Stimulated activated CD4-positive, alpha-beta T cell treated with anti-CD3 and anti-CD28 coated beads, Interleukin-1b, Interleukin-23, amount 100 ng/mL, for 4 hours (primary cell): ENCODE data around the gene SLC38A1.
"Not testable (repeated sequence)": the region's sequence is repeated elsewhere in the genome, so short reads cannot be mapped to it uniquely, and the experiment has no call there.

Source experiments
- DNase-seq, 2 donors: peaks; one replicate each; pipeline ENCODE4 v3.0.0-alpha.2; 2020; ENCODE audit warnings: low read depth in 2 of 2

SLC38A1 gene

DNA sequence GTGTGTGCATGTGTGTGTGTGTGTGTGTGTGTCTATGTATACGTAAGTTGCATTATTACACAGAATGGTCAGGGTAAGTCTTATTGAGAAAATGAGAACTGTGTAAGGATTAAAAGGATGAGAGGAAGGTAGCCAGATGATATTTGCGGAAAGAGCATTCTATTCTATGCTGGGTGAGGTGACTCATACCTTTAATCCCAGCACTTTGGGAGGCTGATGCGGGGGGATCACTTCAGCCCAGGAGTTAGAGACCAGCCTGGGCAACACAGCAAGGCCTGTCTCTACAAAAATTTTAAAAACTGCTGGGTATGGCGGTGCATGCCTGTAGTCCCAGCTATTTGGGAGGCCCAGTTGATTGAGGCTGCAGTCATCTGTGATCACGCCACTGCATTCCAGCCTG, 103.7 kb downstream of the SLC38A1 start:
- no peak for DNase-seq

- DNase-seq: no peak
Observed at GRCh38 chr12:46164186-46164761, 104.6 kb downstream of the SLC38A1 start.

- not testable (repeated sequence) for DNase-seq
Observed at GRCh38 chr12:46162549-46163076, 106.2 kb downstream of the SLC38A1 start.

DNA sequence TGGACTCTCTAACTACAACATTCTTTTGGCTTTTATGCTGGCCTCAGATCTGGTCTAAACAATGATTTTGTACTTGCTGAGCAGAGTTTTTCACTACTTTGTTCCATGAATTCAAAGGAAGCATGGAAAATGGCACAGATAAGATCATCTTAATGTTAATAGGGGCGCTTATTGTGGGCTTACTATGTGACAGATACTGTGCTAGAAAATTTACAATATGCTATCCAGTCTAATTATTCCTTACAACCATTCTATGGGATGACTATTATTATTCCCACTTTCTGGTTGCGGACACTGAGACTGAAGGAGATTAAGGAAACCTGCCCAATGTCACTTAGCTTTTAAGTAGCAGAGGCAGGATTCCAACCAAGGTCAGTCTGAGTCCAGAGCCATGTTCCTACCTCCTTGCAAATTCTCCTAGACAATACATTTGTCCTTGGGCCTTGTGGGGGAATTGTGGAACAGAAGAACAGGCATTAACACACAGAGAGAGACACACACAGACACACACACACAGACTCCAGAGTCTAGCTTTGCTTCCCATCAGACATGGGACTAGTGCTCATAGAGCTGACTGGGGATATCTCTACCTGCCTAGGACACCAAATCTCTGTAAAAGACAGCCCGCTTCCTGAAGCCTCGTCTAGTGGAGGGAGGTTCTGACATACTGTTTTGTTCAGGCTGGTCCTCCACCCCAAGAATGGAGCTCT, 107.7 kb downstream of the SLC38A1 start:
- DNase-seq: no peak

- DNase-seq: no peak
Observed at GRCh38 chr12:46160101-46160980, 108.5 kb downstream of the SLC38A1 start.

DNA sequence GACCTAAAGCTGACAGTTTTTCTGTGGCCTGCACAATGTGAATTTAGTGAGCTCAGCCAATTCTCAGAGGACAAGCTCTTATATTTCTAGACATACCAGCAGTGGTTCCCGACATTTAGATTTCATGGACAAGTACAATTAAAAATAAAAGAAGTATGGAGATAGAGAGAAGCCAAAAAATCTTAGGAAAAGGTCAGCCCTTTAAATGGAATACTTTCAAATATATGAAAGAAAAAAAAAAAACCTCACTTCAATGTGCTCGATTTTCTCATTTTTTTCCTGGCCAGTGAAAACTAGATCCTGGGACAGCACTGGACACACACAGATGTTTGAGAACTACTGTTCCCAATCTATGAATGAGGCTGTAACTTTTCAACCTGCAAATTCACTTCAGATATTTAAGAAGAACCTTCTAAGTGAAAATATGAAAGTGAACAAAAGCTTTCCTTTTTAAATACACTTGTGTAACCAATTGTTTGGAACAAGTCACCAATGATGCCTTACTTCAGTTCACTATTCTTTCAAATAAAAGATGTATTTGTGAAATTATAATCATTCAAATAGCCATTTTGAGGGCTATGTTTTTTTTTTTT, 109.4 kb downstream of the SLC38A1 start:
- DNase-seq: no peak

DNA sequence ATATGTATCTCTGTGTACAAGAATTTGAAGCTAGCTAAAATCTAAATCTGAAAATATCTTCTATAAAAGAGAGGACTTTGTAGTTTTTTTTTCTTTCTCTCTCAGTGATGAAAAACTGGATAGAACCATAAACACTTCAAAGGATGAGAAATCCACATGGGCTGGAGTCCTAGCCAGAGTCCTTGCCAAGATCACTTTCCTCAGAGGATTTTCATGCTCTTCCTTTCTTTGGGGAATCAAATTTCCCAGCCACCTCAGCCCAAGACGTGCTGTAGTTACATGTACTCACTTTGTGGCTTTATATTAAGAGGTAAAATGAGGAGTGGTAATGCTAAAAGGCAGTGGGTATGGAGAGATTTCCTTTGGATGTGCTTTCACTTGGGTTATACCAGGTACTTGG, 110.3 kb downstream of the SLC38A1 start:
- DNase-seq: no peak

DNA sequence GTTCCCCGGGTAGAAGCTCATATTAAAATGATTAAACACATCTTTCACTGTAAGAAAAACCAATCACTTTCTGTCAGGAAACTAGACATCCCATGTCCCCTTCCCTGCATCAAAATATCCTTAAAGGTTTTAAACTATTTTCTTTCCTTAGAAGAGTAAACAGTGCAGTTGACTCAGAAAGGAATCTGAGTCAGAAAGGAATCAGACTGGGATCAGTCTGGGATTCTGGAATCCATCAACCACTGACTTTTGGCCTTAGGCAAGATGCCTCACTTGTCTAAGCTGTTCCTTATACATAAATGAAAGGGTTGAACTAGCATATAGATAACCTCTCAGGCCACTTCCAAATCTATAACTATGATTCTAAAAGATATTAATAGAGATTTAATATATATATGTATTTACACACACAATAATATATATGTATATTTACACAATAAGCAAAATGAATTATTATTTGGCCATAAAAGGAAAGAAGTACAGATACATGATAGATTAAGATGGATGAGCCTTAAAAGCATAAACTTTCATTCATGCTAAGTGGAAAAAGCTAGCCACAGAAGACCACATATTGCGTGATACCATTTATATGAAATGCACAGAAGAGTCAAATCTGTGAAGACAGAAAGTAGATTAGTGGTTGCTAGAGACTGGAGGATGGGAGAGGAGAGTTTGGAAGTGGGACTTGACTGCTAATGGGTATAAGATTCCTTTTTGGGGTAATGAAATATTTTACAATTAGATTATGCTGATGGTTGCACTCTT, 114.4 kb downstream of the SLC38A1 start:
- no peak for DNase-seq

GRCh38 chr12:46153268-46153872, 115.5 kb downstream of the SLC38A1 start:
- no peak for DNase-seq

- no peak for DNase-seq
Observed at GRCh38 chr12:46152456-46152855, 116.4 kb downstream of the SLC38A1 start.

GRCh38 chr12:46150735-46151134, 118.1 kb downstream of the SLC38A1 start:
- DNase-seq: no peak

GRCh38 chr12:46149905-46150304, 118.9 kb downstream of the SLC38A1 start:
- no peak for DNase-seq

DNA sequence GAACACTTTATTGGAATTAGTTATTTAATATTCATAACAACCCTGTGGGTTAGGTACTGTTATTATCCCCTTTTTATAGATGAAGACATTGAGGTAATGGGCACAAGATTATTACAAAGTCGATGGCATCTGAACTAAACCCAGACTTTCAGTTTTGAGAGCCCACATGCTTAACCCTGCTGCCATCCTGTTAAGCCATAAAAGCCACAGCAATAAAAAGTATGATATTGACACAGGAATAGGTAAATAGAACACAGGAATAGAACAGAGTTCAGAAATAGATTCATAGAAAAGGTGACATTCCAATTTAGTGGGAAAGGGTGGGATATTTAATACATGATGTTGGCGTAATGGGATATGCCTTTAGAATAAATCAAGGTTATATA, 119.8 kb downstream of the SLC38A1 start:
- no peak for DNase-seq

- DNase-seq: no peak
Observed at GRCh38 chr12:46148327-46149078, 120.3 kb downstream of the SLC38A1 start.

DNA sequence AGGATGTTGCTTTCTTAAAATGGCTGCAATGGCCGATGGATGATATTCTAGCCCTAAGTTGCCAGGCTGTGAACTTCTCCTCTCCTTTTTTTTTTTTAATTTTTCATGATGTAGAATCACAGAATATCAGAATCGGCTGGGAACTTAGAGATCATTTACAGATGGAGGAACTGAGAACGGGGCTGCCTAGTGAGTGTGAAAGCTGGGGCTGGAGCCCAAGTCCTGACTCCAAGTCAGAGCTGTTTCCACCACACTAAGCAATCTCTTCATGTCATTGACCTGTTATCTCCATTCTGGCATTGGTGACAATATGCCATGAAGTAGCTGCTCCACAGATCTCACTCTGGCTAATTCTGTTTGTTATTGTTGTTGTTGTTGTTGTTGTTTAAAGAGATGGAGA, 121.7 kb downstream of the SLC38A1 start:
- DNase-seq: no peak

GRCh38 chr12:46145881-46146280, 123.0 kb downstream of the SLC38A1 start:
- no peak for DNase-seq

- no peak for DNase-seq
Observed at GRCh38 chr12:46144433-46144832, 124.4 kb downstream of the SLC38A1 start.

GRCh38 chr12:46136249-46136648, 132.6 kb downstream of the SLC38A1 start:
- DNase-seq: no peak

DNA sequence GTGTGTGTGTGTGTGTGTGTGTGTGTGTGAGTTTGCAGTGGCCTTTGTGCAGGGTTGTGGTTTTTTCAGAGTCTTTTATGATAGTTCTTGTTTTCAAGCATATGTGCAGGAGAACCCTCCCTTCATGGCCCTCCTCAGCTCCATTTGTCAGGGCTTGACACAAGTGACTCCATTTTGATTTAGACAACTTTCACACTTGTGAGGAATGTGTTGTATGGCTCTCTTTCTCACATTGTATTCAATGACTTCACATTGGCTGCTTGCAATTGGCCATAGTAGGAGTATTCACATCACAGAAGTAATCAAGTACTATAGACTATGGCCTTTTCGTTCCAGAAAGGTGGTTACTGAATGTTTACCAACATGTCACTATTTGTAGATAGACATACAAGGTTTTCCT, 133.1 kb downstream of the SLC38A1 start:
- DNase-seq: no peak

- DNase-seq: no peak
Observed at GRCh38 chr12:46134852-46135251, 134.0 kb downstream of the SLC38A1 start.
